HCT116 (cell line): ENCODE measurements around the gene DCDC2. TPM values are rescaled to one million over a fixed set of nuclear protein-coding genes. Genes with fewer than 3 reads are reported as not detected.

Experiments used
- ATAC-seq: fragments of 200-7000 bp; cut with Tn5 transposase; 2 replicates; pipeline ENCODE4 v1.9.1; 2020; ENCODE audit warnings: mild to moderate bottlenecking, moderate library complexity
- BruUV-seq: library from RNA; stranded (reverse); fragments of 400-500 nt; replicated peaks from 2 replicates; lab custom pipeline; 2021; lab: Mats Ljungman, UMichigan
- CTCF ChIA-PET: fragments of 300-600 bp; sonication (Branson Sonifier 250); formaldehyde crosslinking; loops from one replicate; lab custom pipeline; 2021; ENCODE audit warnings: antibody characterized with exemption; lab: Charles Lee
- POLR2A ChIA-PET: fragments of 300-600, 350-600 bp; sonication (Branson Sonifier 250); formaldehyde crosslinking; loops from one replicate; lab custom pipeline; 2021; ENCODE audit warnings: antibody characterized with exemption; lab: Charles Lee
- RAD21 ChIA-PET, 2 experiments: fragments of 300-600 bp; sonication (Branson Sonifier 250); formaldehyde crosslinking; loops; one replicate each; lab custom pipeline; 2023; ENCODE audit warnings: low total read pairs in 2 of 2; ENCODE audit not compliant: uncharacterized antibody in 2 of 2, unreplicated experiment in 2 of 2, low non-redundant PET in 1 of 2; lab: Charles Lee
- DNase-seq: peaks from one replicate; pipeline ENCODE4 v3.0.0-alpha.2; 2010; ENCODE audit warnings: low read depth, low spot score
- H2AFZ ChIP-seq: fragments of 200-600 bp; shearing (Covaris generic), sonication (generic); 2 replicates; pipeline ENCODE4 v1.6.1; 2017; ENCODE audit warnings: low read depth, mixed run types, mixed read lengths, antibody characterized with exemption, low read length; ENCODE audit not compliant: poor library complexity, severe bottlenecking
- H3K27ac ChIP-seq: 2 replicates; pipeline ENCODE4 v1.5.1; 2012; ENCODE audit warnings: low read depth, low read length
- H3K27me3 ChIP-seq: fragments of 200-600 bp; sonication (generic); 2 replicates; pipeline ENCODE4 v1.6.1; 2016; ENCODE audit warnings: mixed run types, low read length, mixed read lengths; ENCODE audit not compliant: insufficient read depth
- H3K36me3 ChIP-seq, 2 experiments: fragments of 200-500 bp in 1 of 2; fragments of 200-600 bp in 1 of 2; sonication (Bioruptor generic) in 1 of 2; sonication (generic) in 1 of 2; 2 replicates each; pipeline versions ENCODE4 v1.5.1 to v1.6.1; 2014 to 2016; ENCODE audit warnings: low read length in 2 of 2, inconsistent platforms in 1 of 2, mixed read lengths in 1 of 2, mixed run types in 1 of 2; ENCODE audit not compliant: insufficient read depth in 2 of 2, control insufficient read depth in 1 of 2
- H3K4me1 ChIP-seq, 2 experiments: fragments of 200-600 bp in 1 of 2; sonication (generic) in 1 of 2; 2 replicates each; pipeline versions ENCODE4 v1.5.1 to v1.6.1; 2012 to 2017; ENCODE audit warnings: low read length in 2 of 2, inconsistent platforms in 1 of 2, mild to moderate bottlenecking in 1 of 2, mixed read lengths in 1 of 2, mixed run types in 1 of 2, moderate library complexity in 1 of 2; ENCODE audit not compliant: insufficient read depth in 2 of 2, control insufficient read depth in 1 of 2
- H3K4me2 ChIP-seq: fragments of 200-600 bp; sonication (generic); 2 replicates; pipeline ENCODE4 v1.6.1; 2017; ENCODE audit warnings: mixed run types, low read length, mixed read lengths
- H3K4me3 ChIP-seq, 2 experiments: fragments of 200-600 bp in 1 of 2; sonication (generic) in 1 of 2; replicated peaks in 1 of 2; 2 replicates each; pipeline ENCODE4 v1.5.1; 2011 to 2016; ENCODE audit warnings: low read length in 2 of 2, control low read depth in 1 of 2, low read depth in 1 of 2, mild to moderate bottlenecking in 1 of 2, mixed read lengths in 1 of 2, mixed run types in 1 of 2
- H3K79me2 ChIP-seq: fragments of 200-600 bp; sonication (generic); 2 replicates; pipeline ENCODE4 v1.6.1; 2017; ENCODE audit warnings: mild to moderate bottlenecking, mixed run types, low read length, moderate library complexity, mixed read lengths; ENCODE audit not compliant: insufficient read depth
- H3K9ac ChIP-seq: fragments of 200-600 bp; sonication (generic); 2 replicates; pipeline ENCODE4 v1.6.1; 2016; ENCODE audit warnings: low read length, mixed read lengths
- H3K9me2 ChIP-seq: fragments of 200-600 bp; sonication (generic), shearing (Covaris generic); 2 replicates; pipeline ENCODE4 v1.6.1; 2017; ENCODE audit warnings: mixed run types, mild to moderate bottlenecking, moderate library complexity; ENCODE audit not compliant: insufficient read depth
- H3K9me3 ChIP-seq, 2 experiments: fragments of 200-500 bp in 1 of 2; fragments of 200-600 bp in 1 of 2; sonication (Bioruptor generic) in 1 of 2; sonication (generic) in 1 of 2; 2 replicates each; pipeline ENCODE4 v1.6.1; 2014 to 2017; ENCODE audit warnings: low read length in 2 of 2, mixed read lengths in 2 of 2, inconsistent platforms in 1 of 2, low read depth in 1 of 2, mild to moderate bottlenecking in 1 of 2, mixed run types in 1 of 2, moderate library complexity in 1 of 2; ENCODE audit not compliant: control insufficient read depth in 1 of 2, insufficient read depth in 1 of 2
- H4K20me1 ChIP-seq: fragments of 200-600 bp; sonication (generic), shearing (Covaris generic); 2 replicates; pipeline ENCODE4 v1.6.1; 2017; ENCODE audit warnings: mixed run types, mild to moderate bottlenecking, moderate library complexity; ENCODE audit not compliant: insufficient read depth
- CBX3 ChIP-seq: IDR thresholded peaks from 2 replicates; pipeline ENCODE4 v1.6.1; 2012; ENCODE audit warnings: low read depth
- CEBPB ChIP-seq: IDR thresholded peaks from 2 replicates; pipeline ENCODE4 v1.6.1; 2012; ENCODE audit warnings: low read depth
- EZH2 ChIP-seq: fragments of 200-600 bp; sonication (generic); IDR thresholded peaks from 2 replicates; pipeline ENCODE4 v1.6.1; 2017; ENCODE audit warnings: antibody characterized with exemption, mixed run types
- EZH2phosphoT487 ChIP-seq: fragments of 200-600 bp; IDR thresholded peaks from 2 replicates; pipeline ENCODE4 v1.6.1; 2018; ENCODE audit warnings: antibody characterized with exemption, borderline replicate concordance
- FOSL1 ChIP-seq: IDR thresholded peaks from 2 replicates; pipeline ENCODE4 v1.6.1; 2012; ENCODE audit warnings: low read depth
- POLR2A ChIP-seq: IDR thresholded peaks from 2 replicates; pipeline ENCODE4 v1.7.0; 2011; ENCODE audit warnings: borderline replicate concordance; ENCODE audit not compliant: insufficient read depth, insufficient read length; ENCODE audit errors: extremely low read depth
- POLR2AphosphoS5 ChIP-seq: IDR thresholded peaks from 2 replicates; pipeline ENCODE4 v1.6.1; 2011; ENCODE audit warnings: mild to moderate bottlenecking, low read depth, low read length, moderate library complexity
- SIN3A ChIP-seq: IDR thresholded peaks from 2 replicates; pipeline ENCODE4 v1.6.1; 2012; ENCODE audit warnings: low read depth
- SP1 ChIP-seq: IDR thresholded peaks from 2 replicates; pipeline ENCODE4 v1.6.1; 2012; ENCODE audit warnings: low read depth
- SRF ChIP-seq: IDR thresholded peaks from 2 replicates; pipeline ENCODE4 v1.6.1; 2012; ENCODE audit warnings: low read depth
- TCF7L2 ChIP-seq: IDR thresholded peaks from 2 replicates; pipeline ENCODE4 v1.7.0; 2011; ENCODE audit warnings: borderline replicate concordance, inconsistent platforms; ENCODE audit not compliant: insufficient read depth, insufficient read length; ENCODE audit errors: extremely low read depth
- YY1 ChIP-seq: IDR thresholded peaks from 2 replicates; pipeline ENCODE4 v1.6.1; 2011; ENCODE audit warnings: low read length, low read depth, moderate library complexity, mild to moderate bottlenecking; ENCODE audit not compliant: insufficient replicate concordance; ENCODE audit errors: extremely low read depth
- ZFX ChIP-seq: fragments of 450-650 bp; IDR thresholded peaks from 2 replicates; pipeline ENCODE4 v1.6.1; 2017
- ZNF274 ChIP-seq: fragments of 200-500 bp; sonication (Bioruptor generic); IDR thresholded peaks from 2 replicates; pipeline ENCODE4 v1.6.1; 2014; ENCODE audit warnings: mild to moderate bottlenecking, low read depth, low read length, inconsistent platforms
- intact Hi-C: fragments of 100-400 bp; cut with micrococcal nuclease; formaldehyde crosslinking; loops from 2 replicates; pipeline ENCODE4 v1.10.0; 2022
- total RNA-seq: library from RNA; stranded (reverse); gene quantifications from one replicate; pipeline ENCODE4 v1.2.1, GENCODE V29; 2021; ENCODE audit not compliant: unreplicated experiment
- TF ChIP-seq, protein P1 (sequence below): IDR thresholded peaks from 2 replicates; pipeline ENCODE4 v1.6.1; 2012
- TF ChIP-seq, protein P2 (sequence below): IDR thresholded peaks from 2 replicates; pipeline ENCODE4 v1.6.1; 2012; ENCODE audit warnings: low read depth
- TF ChIP-seq, protein P3 (sequence below), 3 experiments: fragments of 200-600 bp in 1 of 3; sonication (generic) in 1 of 3; IDR thresholded peaks in 2 of 3; conservative IDR thresholded peaks in 1 of 3; 2 replicates each; pipeline ENCODE4 v1.5.1; 2012 to 2017; ENCODE audit warnings: low read depth in 2 of 3, low read length in 2 of 3, antibody characterized with exemption in 1 of 3, borderline replicate concordance in 1 of 3, control low read depth in 1 of 3, mild to moderate bottlenecking in 1 of 3, mixed read lengths in 1 of 3, mixed run types in 1 of 3, moderate library complexity in 1 of 3; ENCODE audit not compliant: insufficient read depth in 1 of 3
- TF ChIP-seq, protein P4 (sequence below): IDR thresholded peaks from 2 replicates; pipeline ENCODE4 v1.6.1; 2011; ENCODE audit warnings: mild to moderate bottlenecking, low read length, moderate library complexity; ENCODE audit not compliant: insufficient replicate concordance; ENCODE audit errors: extremely low read depth
- TF ChIP-seq, protein P5 (sequence below): IDR thresholded peaks from 2 replicates; pipeline ENCODE4 v1.6.1; 2012

Gene DCDC2
- total RNA-seq, 1 experiment from 2014 or later, result 0.17 TPM

DNA sequence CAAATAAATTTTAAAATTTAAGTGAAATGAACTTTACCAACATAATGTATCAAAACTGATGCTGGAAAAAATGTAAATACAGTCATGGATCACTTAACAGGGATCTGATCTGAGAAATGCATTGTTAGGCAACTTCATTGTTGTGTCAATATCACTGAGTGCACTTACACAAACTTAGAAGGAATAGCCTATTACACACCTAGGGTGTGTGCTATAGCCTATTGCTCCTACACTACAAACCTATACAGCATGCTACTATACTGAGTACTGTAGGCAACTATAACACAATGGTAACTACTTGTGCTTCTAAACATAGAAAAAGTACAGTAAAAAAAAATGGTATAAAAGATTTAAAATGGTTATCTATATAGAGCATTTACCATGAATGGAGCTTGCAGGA lies 104.5 kb downstream of the DCDC2 start:
- Histone ChIP-seq H4K20me1 (no peaks in the 10 kb centered on the region), H3K9me3 (no peaks in the 10 kb centered on the region), H3K79me2 (no peaks in the 10 kb centered on the region), H3K27ac (no peak overlapping the region), H3K9ac (no peak overlapping the region), H3K36me3 (no peaks in the 10 kb centered on the region), H2AFZ (no peak overlapping the region), H3K27me3 (no peaks in the 10 kb centered on the region), H3K4me3 (no peak overlapping the region), H3K4me2 (no peak overlapping the region), H3K9me2 (no peaks in the 10 kb centered on the region), H3K4me1 (no peaks in the 10 kb centered on the region)
- BruUV-seq, result no TSS peak
- ChIA-PET CTCF (no interaction called here), RAD21 (no interaction called here), POLR2A (no interaction called here)
- no peak for DNase-seq
- TF ChIP-seq TCF7L2 (no peak), POLR2AphosphoS5 (no peak), CBX3 (no peak), SRF (no peak), ZFX (no peak), SP1 (no peak), EZH2 (no peak), CEBPB (no peak), YY1 (no peak), POLR2A (no peak), SIN3A (no peak), FOSL1 (no peak), ZNF274 (no peak), EZH2phosphoT487 (no peak)
- TF ChIP-seq, protein P1, sequence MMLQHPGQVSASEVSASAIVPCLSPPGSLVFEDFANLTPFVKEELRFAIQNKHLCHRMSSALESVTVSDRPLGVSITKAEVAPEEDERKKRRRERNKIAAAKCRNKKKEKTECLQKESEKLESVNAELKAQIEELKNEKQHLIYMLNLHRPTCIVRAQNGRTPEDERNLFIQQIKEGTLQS, result no peak
- TF ChIP-seq, protein P2, sequence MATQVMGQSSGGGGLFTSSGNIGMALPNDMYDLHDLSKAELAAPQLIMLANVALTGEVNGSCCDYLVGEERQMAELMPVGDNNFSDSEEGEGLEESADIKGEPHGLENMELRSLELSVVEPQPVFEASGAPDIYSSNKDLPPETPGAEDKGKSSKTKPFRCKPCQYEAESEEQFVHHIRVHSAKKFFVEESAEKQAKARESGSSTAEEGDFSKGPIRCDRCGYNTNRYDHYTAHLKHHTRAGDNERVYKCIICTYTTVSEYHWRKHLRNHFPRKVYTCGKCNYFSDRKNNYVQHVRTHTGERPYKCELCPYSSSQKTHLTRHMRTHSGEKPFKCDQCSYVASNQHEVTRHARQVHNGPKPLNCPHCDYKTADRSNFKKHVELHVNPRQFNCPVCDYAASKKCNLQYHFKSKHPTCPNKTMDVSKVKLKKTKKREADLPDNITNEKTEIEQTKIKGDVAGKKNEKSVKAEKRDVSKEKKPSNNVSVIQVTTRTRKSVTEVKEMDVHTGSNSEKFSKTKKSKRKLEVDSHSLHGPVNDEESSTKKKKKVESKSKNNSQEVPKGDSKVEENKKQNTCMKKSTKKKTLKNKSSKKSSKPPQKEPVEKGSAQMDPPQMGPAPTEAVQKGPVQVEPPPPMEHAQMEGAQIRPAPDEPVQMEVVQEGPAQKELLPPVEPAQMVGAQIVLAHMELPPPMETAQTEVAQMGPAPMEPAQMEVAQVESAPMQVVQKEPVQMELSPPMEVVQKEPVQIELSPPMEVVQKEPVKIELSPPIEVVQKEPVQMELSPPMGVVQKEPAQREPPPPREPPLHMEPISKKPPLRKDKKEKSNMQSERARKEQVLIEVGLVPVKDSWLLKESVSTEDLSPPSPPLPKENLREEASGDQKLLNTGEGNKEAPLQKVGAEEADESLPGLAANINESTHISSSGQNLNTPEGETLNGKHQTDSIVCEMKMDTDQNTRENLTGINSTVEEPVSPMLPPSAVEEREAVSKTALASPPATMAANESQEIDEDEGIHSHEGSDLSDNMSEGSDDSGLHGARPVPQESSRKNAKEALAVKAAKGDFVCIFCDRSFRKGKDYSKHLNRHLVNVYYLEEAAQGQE, result no peak
- TF ChIP-seq, protein P3, sequence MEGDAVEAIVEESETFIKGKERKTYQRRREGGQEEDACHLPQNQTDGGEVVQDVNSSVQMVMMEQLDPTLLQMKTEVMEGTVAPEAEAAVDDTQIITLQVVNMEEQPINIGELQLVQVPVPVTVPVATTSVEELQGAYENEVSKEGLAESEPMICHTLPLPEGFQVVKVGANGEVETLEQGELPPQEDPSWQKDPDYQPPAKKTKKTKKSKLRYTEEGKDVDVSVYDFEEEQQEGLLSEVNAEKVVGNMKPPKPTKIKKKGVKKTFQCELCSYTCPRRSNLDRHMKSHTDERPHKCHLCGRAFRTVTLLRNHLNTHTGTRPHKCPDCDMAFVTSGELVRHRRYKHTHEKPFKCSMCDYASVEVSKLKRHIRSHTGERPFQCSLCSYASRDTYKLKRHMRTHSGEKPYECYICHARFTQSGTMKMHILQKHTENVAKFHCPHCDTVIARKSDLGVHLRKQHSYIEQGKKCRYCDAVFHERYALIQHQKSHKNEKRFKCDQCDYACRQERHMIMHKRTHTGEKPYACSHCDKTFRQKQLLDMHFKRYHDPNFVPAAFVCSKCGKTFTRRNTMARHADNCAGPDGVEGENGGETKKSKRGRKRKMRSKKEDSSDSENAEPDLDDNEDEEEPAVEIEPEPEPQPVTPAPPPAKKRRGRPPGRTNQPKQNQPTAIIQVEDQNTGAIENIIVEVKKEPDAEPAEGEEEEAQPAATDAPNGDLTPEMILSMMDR (IDR thresholded peaks at IDR 0.05 in 2 of 3, conservative IDR thresholded peaks at IDR 0.05 in 1 of 3; ENCODE audit: borderline replicate concordance in 1 of 3, insufficient read depth in 1 of 3, low read depth in 2 of 3, low read length in 2 of 3), result no peak
- TF ChIP-seq, protein P4, sequence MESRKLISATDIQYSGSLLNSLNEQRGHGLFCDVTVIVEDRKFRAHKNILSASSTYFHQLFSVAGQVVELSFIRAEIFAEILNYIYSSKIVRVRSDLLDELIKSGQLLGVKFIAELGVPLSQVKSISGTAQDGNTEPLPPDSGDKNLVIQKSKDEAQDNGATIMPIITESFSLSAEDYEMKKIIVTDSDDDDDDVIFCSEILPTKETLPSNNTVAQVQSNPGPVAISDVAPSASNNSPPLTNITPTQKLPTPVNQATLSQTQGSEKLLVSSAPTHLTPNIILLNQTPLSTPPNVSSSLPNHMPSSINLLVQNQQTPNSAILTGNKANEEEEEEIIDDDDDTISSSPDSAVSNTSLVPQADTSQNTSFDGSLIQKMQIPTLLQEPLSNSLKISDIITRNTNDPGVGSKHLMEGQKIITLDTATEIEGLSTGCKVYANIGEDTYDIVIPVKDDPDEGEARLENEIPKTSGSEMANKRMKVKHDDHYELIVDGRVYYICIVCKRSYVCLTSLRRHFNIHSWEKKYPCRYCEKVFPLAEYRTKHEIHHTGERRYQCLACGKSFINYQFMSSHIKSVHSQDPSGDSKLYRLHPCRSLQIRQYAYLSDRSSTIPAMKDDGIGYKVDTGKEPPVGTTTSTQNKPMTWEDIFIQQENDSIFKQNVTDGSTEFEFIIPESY, result no peak
- TF ChIP-seq, protein P5, sequence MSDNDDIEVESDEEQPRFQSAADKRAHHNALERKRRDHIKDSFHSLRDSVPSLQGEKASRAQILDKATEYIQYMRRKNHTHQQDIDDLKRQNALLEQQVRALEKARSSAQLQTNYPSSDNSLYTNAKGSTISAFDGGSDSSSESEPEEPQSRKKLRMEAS, result no peak
- intact Hi-C loops, result no loop called here
- no peak for ATAC-seq
